ENCODE measurements around the gene DYNC1LI2.
"Not testable (repeated sequence)": the region's sequence is repeated elsewhere in the genome, so short reads cannot be mapped to it uniquely, and the experiment has no call there.

Gene DYNC1LI2
- total RNA-seq: 88.9 to 107 (median 99.1) reads per million in 3 donors

GRCh38 chr16:66751303-66751991 is at the start of gene DYNC1LI2:
Gene DYNC1LI2, minus strand, starts transcription at chr16:66751609. Its CDS starts 18 bp downstream, at chr16:66751591.
- no peaks in the 10 kb centered on the region for H3K9me3 ChIP-seq (ENCODE audit: control insufficient read depth, low read length)
- no peaks in the 10 kb centered on the region for H3K27me3 ChIP-seq (replicated peaks; ENCODE audit: control insufficient read depth, insufficient read depth, low read length, poor library complexity, severe bottlenecking)
- DNase-seq: peak; percentile 53 to 69 (median 68)
- H3K36me3 ChIP-seq (ENCODE audit: control insufficient read depth, insufficient read depth, low read length): peaks cover 19% of the 10 kb centered on the region
- H3K4me1 ChIP-seq (ENCODE audit: control insufficient read depth, insufficient read depth, low read length, poor library complexity, severe bottlenecking): peaks cover 19% of the 10 kb centered on the region
- H3K4me3 ChIP-seq (ENCODE audit: insufficient read depth, low read depth, low read length, poor library complexity, severe bottlenecking): peak within 1 kb of the TSS; percentile 96
- peak within 1 kb of the TSS; percentile 70 for H3K27ac ChIP-seq (ENCODE audit: insufficient read depth, low read length, poor library complexity, severe bottlenecking)

GRCh38 chr16:66800856-66801255 is 49.4 kb upstream of the DYNC1LI2 start:
- Histone ChIP-seq H3K9me3 (ENCODE audit: control insufficient read depth, low read length) (no peaks in the 10 kb centered on the region), H3K4me3 (ENCODE audit: insufficient read depth, low read depth, low read length, poor library complexity, severe bottlenecking) (no peak overlapping the region), H3K27ac (ENCODE audit: insufficient read depth, low read length, poor library complexity, severe bottlenecking) (no peak overlapping the region), H3K36me3 (ENCODE audit: control insufficient read depth, insufficient read depth, low read length) (peaks cover 40% of the 10 kb centered on the region), H3K4me1 (ENCODE audit: control insufficient read depth, insufficient read depth, low read length, poor library complexity, severe bottlenecking) (no peaks in the 10 kb centered on the region), H3K27me3 (replicated peaks; ENCODE audit: control insufficient read depth, insufficient read depth, low read length, poor library complexity, severe bottlenecking) (no peaks in the 10 kb centered on the region)
- DNase-seq: no peak

GRCh38 chr16:66798161-66798560 is 46.8 kb upstream of the DYNC1LI2 start:
- H3K4me3 ChIP-seq (ENCODE audit: insufficient read depth, low read depth, low read length, poor library complexity, severe bottlenecking): no peak overlapping the region
- no peak for DNase-seq
- H3K27me3 ChIP-seq (replicated peaks; ENCODE audit: control insufficient read depth, insufficient read depth, low read length, poor library complexity, severe bottlenecking): no peaks in the 10 kb centered on the region
- H3K9me3 ChIP-seq (ENCODE audit: control insufficient read depth, low read length): no peaks in the 10 kb centered on the region
- H3K27ac ChIP-seq (ENCODE audit: insufficient read depth, low read length, poor library complexity, severe bottlenecking): no peak overlapping the region
- H3K36me3 ChIP-seq (ENCODE audit: control insufficient read depth, insufficient read depth, low read length): peaks cover 15% of the 10 kb centered on the region
- no peaks in the 10 kb centered on the region for H3K4me1 ChIP-seq (ENCODE audit: control insufficient read depth, insufficient read depth, low read length, poor library complexity, severe bottlenecking)

- H3K4me3 ChIP-seq (ENCODE audit: insufficient read depth, low read depth, low read length, poor library complexity, severe bottlenecking); H3K36me3 ChIP-seq (ENCODE audit: control insufficient read depth, insufficient read depth, low read length); H3K27me3 ChIP-seq (replicated peaks; ENCODE audit: control insufficient read depth, insufficient read depth, low read length, poor library complexity, severe bottlenecking); H3K9me3 ChIP-seq (ENCODE audit: control insufficient read depth, low read length); H3K4me1 ChIP-seq (ENCODE audit: control insufficient read depth, insufficient read depth, low read length, poor library complexity, severe bottlenecking); H3K27ac ChIP-seq (ENCODE audit: insufficient read depth, low read length, poor library complexity, severe bottlenecking); DNase-seq: not testable (repeated sequence)
Measured at GRCh38 chr16:66793984-66794383, 42.6 kb upstream of the DYNC1LI2 start.

- no peaks in the 10 kb centered on the region for H3K4me1 ChIP-seq (ENCODE audit: control insufficient read depth, insufficient read depth, low read length, poor library complexity, severe bottlenecking)
- no peaks in the 10 kb centered on the region for H3K9me3 ChIP-seq (ENCODE audit: control insufficient read depth, low read length)
Measured at GRCh38 chr16:66790130-66790733, 38.8 kb upstream of the DYNC1LI2 start.

GRCh38 chr16:66787427-66787826 is 36.0 kb upstream of the DYNC1LI2 start:
- no peaks in the 10 kb centered on the region for H3K36me3 ChIP-seq (ENCODE audit: control insufficient read depth, insufficient read depth, low read length)
- DNase-seq: no peak
- H3K9me3 ChIP-seq (ENCODE audit: control insufficient read depth, low read length): no peaks in the 10 kb centered on the region
- no peaks in the 10 kb centered on the region for H3K4me1 ChIP-seq (ENCODE audit: control insufficient read depth, insufficient read depth, low read length, poor library complexity, severe bottlenecking)
- no peak overlapping the region for H3K4me3 ChIP-seq (ENCODE audit: insufficient read depth, low read depth, low read length, poor library complexity, severe bottlenecking)
- H3K27ac ChIP-seq (ENCODE audit: insufficient read depth, low read length, poor library complexity, severe bottlenecking): no peak overlapping the region
- no peaks in the 10 kb centered on the region for H3K27me3 ChIP-seq (replicated peaks; ENCODE audit: control insufficient read depth, insufficient read depth, low read length, poor library complexity, severe bottlenecking)

More at GRCh38 chr16:66790130-66790733, 38.8 kb upstream of the DYNC1LI2 start:
- no peak for DNase-seq
- H3K4me3 ChIP-seq (ENCODE audit: insufficient read depth, low read depth, low read length, poor library complexity, severe bottlenecking): no peak overlapping the region
- H3K36me3 ChIP-seq (ENCODE audit: control insufficient read depth, insufficient read depth, low read length): no peaks in the 10 kb centered on the region
- H3K27ac ChIP-seq (ENCODE audit: insufficient read depth, low read length, poor library complexity, severe bottlenecking): no peak overlapping the region
- H3K27me3 ChIP-seq (replicated peaks; ENCODE audit: control insufficient read depth, insufficient read depth, low read length, poor library complexity, severe bottlenecking): no peaks in the 10 kb centered on the region

- no peak overlapping the region for H3K4me3 ChIP-seq (ENCODE audit: insufficient read depth, low read depth, low read length, poor library complexity, severe bottlenecking)
- no peaks in the 10 kb centered on the region for H3K27me3 ChIP-seq (replicated peaks; ENCODE audit: control insufficient read depth, insufficient read depth, low read length, poor library complexity, severe bottlenecking)
- no peaks in the 10 kb centered on the region for H3K4me1 ChIP-seq (ENCODE audit: control insufficient read depth, insufficient read depth, low read length, poor library complexity, severe bottlenecking)
- DNase-seq: no peak
- H3K36me3 ChIP-seq (ENCODE audit: control insufficient read depth, insufficient read depth, low read length): no peaks in the 10 kb centered on the region
- H3K9me3 ChIP-seq (ENCODE audit: control insufficient read depth, low read length): no peaks in the 10 kb centered on the region
- no peak overlapping the region for H3K27ac ChIP-seq (ENCODE audit: insufficient read depth, low read length, poor library complexity, severe bottlenecking)
Measured at GRCh38 chr16:66786551-66786950, 35.1 kb upstream of the DYNC1LI2 start.

- DNase-seq: no peak
- H3K4me3 ChIP-seq (ENCODE audit: insufficient read depth, low read depth, low read length, poor library complexity, severe bottlenecking): no peak overlapping the region
- H3K36me3 ChIP-seq (ENCODE audit: control insufficient read depth, insufficient read depth, low read length): no peaks in the 10 kb centered on the region
Measured at GRCh38 chr16:66776457-66776856, 25.0 kb upstream of the DYNC1LI2 start.

GRCh38 chr16:66774981-66775380 is 23.6 kb upstream of the DYNC1LI2 start:
- Histone ChIP-seq H3K4me1 (ENCODE audit: control insufficient read depth, insufficient read depth, low read length, poor library complexity, severe bottlenecking) (no peaks in the 10 kb centered on the region), H3K9me3 (ENCODE audit: control insufficient read depth, low read length) (no peaks in the 10 kb centered on the region), H3K4me3 (ENCODE audit: insufficient read depth, low read depth, low read length, poor library complexity, severe bottlenecking) (no peak overlapping the region), H3K27ac (ENCODE audit: insufficient read depth, low read length, poor library complexity, severe bottlenecking) (no peak overlapping the region), H3K36me3 (ENCODE audit: control insufficient read depth, insufficient read depth, low read length) (no peaks in the 10 kb centered on the region), H3K27me3 (replicated peaks; ENCODE audit: control insufficient read depth, insufficient read depth, low read length, poor library complexity, severe bottlenecking) (no peaks in the 10 kb centered on the region)
- DNase-seq: no peak

More at GRCh38 chr16:66776457-66776856, 25.0 kb upstream of the DYNC1LI2 start:
- Histone ChIP-seq H3K27me3 (replicated peaks; ENCODE audit: control insufficient read depth, insufficient read depth, low read length, poor library complexity, severe bottlenecking) (no peaks in the 10 kb centered on the region), H3K9me3 (ENCODE audit: control insufficient read depth, low read length) (no peaks in the 10 kb centered on the region), H3K4me1 (ENCODE audit: control insufficient read depth, insufficient read depth, low read length, poor library complexity, severe bottlenecking) (no peaks in the 10 kb centered on the region), H3K27ac (ENCODE audit: insufficient read depth, low read length, poor library complexity, severe bottlenecking) (no peak overlapping the region)

GRCh38 chr16:66758086-66758485 is 6.7 kb upstream of the DYNC1LI2 start:
- no peak overlapping the region for H3K27ac ChIP-seq (ENCODE audit: insufficient read depth, low read length, poor library complexity, severe bottlenecking)
- no peak for DNase-seq
- H3K36me3 ChIP-seq (ENCODE audit: control insufficient read depth, insufficient read depth, low read length): no peaks in the 10 kb centered on the region
- no peaks in the 10 kb centered on the region for H3K4me1 ChIP-seq (ENCODE audit: control insufficient read depth, insufficient read depth, low read length, poor library complexity, severe bottlenecking)
- H3K9me3 ChIP-seq (ENCODE audit: control insufficient read depth, low read length): no peaks in the 10 kb centered on the region
- no peak overlapping the region for H3K4me3 ChIP-seq (ENCODE audit: insufficient read depth, low read depth, low read length, poor library complexity, severe bottlenecking)
- no peaks in the 10 kb centered on the region for H3K27me3 ChIP-seq (replicated peaks; ENCODE audit: control insufficient read depth, insufficient read depth, low read length, poor library complexity, severe bottlenecking)

Measured in effector memory CD4-positive, alpha-beta T cell (primary cell).